ENCODE measurements around the gene PRDX2.
A peak's percentile ranks its signal among the peaks of the same experiment; 100 is the strongest.

The PRDX2 gene

DNA sequence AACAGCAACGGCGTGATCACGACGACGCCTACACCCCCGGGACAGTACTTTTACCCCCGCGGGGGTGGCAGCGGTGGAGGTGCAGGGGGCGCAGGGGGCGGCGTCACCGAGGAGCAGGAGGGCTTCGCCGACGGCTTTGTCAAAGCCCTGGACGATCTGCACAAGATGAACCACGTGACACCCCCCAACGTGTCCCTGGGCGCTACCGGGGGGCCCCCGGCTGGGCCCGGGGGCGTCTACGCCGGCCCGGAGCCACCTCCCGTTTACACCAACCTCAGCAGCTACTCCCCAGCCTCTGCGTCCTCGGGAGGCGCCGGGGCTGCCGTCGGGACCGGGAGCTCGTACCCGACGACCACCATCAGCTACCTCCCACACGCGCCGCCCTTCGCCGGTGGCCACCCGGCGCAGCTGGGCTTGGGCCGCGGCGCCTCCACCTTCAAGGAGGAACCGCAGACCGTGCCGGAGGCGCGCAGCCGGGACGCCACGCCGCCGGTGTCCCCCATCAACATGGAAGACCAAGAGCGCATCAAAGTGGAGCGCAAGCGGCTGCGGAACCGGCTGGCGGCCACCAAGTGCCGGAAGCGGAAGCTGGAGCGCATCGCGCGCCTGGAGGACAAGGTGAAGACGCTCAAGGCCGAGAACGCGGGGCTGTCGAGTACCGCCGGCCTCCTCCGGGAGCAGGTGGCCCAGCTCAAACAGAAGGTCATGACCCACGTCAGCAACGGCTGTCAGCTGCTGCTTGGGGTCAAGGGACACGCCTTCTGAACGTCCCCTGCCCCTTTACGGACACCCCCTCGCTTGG is 9.3 kb downstream of the PRDX2 start:
- DNase-seq, result peak; percentile 81

DNA sequence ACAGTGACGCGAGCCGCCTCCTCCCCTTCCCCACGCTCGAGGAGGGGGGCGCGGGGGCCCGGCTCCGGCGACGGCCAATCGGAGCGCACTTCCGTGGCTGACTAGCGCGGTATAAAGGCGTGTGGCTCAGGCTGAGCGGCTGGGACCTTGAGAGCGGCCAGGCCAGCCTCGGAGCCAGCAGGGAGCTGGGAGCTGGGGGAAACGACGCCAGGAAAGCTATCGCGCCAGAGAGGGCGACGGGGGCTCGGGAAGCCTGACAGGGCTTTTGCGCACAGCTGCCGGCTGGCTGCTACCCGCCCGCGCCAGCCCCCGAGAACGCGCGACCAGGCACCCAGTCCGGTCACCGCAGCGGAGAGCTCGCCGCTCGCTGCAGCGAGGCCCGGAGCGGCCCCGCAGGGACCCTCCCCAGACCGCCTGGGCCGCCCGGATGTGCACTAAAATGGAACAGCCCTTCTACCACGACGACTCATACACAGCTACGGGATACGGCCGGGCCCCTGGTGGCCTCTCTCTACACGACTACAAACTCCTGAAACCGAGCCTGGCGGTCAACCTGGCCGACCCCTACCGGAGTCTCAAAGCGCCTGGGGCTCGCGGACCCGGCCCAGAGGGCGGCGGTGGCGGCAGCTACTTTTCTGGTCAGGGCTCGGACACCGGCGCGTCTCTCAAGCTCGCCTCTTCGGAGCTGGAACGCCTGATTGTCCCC is 10.1 kb downstream of the PRDX2 start, which contains the start of gene JUNB:
TSS of gene JUNB (plus strand) at position 142 of the 706 bp plus-strand sequence. CDS start at position 428, 286 bp downstream.
- peak; percentile 97 for DNase-seq

DNA sequence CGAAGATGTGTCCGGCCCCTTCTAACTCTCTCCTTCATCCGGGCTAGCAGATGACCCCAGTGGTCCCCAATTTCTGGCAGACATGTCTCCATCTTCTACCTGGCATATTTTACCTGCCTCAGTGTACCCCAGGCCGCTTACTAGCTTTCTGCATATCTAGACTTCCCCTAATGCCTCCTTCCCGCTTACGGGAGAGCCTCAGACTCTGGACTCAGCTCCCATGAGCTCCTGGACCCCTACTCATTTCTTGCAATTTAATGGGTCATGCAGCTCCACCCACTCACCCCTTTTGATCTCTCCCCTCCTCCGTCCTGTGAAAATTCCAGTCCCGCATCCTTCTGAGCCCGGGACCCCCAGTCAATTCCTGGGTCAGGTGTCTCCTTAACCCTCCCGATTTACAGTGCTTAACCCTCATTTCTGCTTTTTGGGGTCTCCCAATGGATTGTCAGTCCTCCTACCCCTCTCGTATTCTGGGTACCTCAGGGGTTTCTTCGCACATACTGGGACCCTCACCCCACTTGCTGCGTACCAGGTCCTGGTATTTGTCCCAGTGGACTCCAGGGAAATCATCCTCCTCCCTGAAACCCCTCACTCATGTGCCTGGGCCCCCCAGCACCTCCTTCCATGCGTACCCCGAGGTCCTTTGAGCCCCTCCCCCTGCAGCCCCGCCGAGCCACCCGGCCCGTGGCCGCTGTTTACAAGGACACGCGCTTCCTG is 10.8 kb downstream of the PRDX2 start:
- DNase-seq, result no peak

DNA sequence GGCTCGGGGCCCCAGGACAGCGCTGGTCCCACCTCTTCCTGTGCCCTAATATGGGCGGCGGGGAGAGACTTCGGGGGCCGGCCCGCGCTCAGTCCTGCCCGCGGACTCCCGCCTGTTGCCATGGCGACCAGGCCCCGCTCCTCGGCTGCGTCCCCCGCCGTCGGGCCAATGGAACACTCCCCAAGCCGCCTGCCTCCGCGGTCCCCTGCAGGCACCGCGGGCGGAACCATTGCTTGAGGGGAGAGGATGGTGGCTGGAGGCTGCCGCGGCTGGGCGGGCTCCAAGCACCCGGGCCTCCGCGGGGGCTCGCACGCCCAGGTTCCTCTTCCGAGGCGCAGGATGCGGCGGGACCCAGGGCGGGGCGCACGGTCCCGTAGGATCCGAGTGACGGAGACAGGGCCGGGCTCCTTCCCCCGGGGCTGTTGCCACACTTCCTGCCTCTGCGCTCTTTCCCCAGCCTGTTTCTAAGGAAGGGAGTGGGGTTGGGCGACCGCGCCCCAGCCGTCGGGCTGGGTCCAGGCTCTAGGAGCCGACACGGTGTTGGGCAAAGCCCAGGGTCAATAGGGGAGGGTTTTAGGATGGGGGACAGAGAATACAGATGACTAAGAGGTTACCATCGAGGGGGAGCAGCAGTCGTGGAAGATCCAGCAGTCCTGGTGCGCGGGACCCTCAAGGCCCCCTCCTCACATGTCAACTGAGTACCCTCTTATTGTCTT is 11.5 kb downstream of the PRDX2 start:
- peak; percentile 90 for DNase-seq

DNA sequence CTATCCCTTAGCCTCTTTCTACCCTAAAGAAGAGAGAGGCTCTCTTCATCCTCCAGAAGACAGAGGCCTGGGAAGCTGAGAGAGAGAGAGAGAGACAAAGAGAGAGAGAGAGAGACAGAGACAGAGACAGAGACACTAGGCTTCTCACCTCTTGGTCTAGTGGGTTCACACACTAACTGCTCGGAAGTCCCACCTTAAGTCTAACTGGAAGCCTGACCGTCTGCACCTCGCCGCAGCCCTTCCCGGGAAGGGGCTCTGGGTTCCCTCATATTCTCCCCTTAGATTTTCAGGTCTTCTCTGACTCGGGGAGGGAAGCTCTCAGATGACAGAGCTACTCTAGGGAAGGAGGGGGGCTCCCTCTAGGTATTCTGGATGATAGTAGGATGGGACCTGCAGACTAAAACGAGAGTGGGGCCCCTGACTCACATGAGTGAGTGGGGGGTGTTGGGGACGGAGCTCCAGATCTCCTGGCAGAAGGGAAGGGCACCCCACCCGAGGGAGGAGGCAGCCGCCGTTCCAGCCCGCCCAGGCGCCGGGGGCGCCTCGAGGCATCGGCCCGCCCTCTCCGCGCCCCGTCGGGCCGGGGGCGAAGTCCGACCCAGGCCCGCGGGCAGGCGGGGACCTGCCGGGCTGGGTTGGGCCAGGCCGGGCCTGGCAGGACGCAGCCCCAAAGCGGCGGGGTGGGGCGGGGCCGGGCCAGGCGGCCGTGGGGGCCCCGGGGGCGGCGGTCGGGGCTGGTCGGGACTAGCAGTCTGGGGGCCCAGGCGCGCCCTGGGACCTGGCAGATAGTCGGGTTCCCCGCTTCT is 12.3 kb downstream of the PRDX2 start:
- no peak for DNase-seq

DNA sequence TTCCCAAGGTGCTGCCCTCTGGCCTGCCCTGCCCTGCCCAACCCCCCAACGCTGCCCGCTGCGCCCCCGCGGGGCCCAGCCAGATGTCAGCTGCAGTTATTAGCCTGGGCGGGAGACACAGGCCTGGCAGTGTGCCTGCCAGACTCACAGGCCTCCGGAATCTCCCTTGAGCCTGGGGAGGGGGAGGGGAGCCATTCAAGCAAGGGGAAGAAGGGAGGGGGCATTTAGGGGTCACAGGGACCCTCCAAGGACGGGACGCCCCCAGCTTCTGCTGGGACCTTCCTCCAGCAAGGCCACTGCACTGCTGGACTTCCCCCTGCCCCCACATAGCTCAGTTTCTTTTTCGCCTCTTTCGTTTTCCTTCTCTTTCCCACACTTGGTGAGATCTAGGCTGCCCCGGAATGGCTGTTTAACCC is 12.9 kb downstream of the PRDX2 start:
- peak; percentile 19 for DNase-seq

DNA sequence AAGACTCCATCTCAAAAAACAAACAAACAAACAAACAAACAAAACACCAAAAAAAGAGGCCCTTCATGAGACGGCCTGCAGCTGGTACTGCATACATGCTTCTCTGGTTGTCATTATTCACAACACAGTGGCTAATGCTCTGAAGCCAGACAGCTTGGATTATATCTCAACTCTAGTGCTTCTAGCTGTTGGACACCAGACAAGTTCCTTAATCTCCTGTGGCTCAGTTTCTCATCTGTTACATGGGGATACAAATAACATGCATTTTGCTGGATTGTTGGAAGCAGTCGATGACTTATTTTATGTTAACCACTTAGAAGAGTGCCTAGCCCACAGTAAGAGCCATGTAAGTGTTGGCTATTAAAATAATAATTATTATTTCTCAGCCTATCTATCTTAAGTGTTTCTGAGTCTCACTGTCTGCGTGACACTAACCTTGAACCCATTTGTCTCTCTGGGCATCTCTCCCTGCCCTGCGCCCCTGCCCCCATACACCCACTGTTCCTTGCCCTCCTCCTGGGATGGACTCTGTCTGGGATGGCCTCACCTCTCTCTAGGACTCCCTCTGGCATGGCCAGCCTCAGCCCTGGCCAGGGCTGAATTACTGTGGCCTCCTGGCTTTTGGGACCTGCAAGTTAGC is 13.4 kb downstream of the PRDX2 start:
- DNase-seq, result no peak

DNA sequence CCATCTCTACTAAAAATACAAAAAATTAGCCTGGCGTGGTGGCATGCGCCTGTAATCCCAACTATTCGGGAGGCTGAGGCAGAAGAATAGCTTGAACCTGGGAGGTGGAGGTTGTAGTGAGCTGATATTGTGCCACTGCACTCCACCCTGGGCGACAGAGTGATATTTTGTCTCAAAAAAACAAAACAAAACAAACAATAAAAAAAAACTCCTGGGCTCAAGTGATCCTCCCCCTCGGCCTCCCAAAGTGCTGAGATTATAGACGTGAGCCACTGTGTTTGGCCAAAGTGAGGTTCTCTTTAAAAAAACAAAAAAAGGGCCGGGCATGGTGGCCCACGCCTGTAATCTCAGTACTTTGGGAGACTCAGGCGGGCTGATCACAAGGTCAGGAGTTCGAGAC is 14.1 kb downstream of the PRDX2 start:
- DNase-seq, result no peak

DNA sequence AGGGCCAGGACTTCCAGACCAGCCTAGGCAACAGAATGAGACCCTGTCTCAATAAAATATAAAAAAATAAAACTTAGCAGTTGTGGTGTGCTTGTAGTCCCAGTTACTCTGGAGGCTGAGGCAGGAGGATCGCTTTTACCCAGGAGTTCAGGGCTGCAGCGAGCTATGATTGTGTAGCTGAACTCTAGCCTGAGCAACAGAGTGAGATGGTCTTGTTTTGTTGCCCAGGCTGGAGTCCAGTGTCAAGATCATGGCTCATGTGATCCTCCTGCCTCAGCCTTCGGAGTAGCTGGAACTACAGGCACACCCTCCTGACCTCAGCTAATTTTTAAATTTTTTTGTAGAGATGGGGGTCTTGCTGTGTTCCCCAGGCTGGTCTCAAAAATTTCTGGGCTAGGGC is 14.6 kb downstream of the PRDX2 start:
- DNase-seq, result no peak

DNA sequence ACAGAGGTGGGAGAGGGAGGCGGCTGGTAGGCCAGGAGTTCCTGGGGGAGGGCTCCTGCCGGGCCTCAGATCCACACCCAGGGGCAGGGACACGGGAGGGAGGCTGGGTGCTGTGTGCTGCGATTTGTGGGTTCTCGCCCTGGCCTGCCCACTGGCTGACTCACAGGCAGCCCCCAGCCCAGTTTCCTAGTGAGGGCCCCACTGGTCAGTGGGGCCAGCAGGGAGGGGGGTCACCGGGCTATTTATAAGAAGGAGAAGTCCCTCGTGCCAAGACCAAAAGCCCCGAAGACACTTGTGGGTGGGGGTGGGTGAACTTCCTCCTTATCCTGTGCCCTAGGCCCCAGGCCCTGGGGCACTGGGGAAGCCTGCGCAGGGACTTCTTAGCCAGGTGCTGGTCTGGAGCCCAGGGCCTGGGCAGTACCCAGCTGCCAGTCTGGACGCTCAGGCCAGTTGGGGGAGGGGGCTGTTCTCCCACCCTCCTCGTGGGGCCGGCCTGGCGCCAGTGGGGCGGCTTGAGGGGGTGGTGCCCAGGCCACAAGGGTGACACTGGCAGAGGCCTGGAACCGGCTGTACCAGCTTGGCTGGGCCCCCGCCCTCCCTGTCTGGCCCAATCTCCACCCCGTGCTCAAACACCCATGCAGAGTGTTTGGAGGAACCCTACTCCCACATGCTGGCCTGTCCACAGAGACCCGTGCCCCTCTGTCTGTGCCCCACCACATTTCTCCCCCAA is 15.3 kb downstream of the PRDX2 start:
- no peak for DNase-seq

DNA sequence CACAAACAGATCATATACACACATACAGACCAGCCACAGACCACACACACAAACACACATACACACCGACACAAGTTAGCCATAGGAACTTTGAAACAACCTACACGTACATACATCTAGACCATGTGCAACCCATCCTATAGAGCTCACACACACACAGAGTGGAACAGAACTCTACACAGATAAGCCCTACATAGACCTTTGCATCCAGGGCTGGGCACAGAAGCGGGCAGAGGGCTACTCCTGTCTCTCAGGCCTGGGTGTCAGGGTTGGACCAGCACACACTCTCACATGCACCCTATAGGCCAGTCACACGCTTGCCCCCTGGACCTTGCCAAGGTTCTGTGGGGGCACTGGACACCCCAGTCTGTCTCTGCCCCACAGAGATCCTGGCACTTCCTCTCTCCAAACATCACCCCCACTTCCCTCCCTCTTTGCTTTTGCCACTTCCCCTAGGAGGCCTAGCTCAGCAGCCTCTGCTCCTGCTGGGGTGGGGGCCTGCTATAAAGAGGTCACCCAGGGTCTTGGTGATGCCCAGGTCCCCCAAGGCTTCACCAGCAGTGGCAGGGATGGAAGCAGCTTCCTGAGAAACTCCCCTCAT is 16.1 kb downstream of the PRDX2 start:
- no peak for DNase-seq

DNA sequence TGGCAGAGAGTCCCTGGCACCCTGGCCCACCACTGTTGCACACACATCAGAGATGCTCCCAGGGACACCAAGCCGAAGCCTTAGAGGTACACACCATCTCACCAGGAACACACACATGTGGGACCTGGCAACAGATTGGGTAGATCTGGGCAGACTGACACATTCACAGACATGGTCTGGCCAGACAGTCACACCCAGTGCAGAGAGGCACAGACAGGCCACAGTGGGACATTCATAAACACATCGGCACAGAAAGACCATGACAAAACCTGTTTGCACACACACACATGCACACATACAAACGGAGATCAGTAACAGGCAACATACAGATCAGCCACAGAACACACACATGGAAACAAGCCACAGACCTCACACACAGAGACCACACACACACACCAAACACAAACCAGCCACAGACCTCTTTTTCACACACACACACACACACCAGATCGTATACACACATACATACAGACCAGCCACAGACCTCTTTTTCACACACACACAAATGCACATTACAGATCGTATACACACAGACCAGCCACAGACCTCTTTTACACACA is 16.6 kb downstream of the PRDX2 start:
- DNase-seq, result no peak

DNA sequence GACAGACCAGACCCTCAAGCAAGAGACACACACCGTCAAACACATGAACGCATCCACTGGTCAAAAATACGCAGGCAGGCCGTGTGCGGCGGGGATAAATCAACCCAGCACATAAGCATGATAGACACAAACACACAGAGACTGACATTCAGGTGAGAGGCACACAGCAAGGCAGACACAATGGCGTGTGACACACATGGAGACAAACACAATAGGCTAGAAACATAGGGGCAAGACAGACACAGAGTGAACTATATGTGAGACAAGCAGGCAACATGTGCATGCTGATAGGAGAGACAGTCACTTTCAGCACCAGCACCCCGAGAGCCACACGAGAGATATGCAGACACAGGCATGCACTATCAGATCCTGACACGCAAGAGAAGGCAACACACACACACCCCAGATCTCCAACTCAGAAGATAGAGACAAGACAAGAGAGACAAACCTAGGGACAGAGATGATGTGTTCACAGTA is 17.2 kb downstream of the PRDX2 start:
- no peak for DNase-seq

DNA sequence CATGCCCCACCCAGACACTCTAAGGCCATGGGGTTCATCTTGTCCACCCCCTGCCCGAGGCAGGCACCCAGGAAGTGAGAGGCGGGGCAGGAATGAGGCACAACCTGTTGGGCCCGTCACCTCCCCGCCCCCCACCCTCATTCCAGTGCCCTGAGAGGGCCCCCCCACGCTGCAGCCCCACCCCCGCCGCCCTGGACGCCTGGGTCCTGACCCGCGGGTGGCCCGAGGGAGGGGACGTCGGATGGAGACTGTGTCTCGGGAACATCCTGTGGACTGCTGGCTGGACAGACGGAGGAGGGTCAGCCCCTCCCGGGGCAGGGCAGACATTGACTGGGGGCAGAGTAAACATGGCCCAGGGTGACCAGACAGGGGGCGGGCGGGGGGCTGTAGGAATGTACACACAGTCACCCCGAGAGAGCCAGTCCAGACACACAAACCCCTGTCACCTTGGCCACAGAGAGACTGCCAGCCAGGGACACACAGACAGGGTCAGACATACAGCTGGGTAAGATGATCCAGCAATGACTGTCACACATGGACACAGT is 17.7 kb downstream of the PRDX2 start:
- no peak for DNase-seq

DNA sequence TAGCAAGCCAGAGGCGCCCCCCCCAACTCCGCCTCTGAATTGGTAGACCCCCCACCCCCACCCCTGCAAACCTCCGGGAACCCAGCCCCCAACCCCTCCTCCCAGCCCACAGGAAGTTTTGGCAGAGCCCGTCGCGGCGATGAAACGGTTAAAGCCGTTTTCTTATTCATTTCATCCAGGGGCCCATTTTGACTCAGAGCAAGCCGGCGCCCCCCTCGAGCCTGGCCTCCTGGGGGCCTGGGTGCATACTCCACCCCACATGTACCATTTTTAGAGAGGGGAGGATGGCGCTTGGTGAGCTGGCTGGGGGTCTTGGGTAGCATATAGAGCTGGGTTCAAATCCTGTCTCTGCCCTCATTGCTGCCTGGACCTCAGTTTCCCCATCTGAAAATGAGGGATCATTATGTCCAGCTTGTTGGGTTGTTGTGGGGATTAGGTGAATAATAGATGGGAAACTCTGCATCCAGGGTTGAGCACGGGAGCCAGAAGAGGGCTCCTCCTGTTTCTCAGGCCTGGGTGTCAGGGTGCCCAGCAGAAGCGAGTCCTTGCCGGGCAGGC is 18.2 kb downstream of the PRDX2 start:
- DNase-seq, result no peak

DNA sequence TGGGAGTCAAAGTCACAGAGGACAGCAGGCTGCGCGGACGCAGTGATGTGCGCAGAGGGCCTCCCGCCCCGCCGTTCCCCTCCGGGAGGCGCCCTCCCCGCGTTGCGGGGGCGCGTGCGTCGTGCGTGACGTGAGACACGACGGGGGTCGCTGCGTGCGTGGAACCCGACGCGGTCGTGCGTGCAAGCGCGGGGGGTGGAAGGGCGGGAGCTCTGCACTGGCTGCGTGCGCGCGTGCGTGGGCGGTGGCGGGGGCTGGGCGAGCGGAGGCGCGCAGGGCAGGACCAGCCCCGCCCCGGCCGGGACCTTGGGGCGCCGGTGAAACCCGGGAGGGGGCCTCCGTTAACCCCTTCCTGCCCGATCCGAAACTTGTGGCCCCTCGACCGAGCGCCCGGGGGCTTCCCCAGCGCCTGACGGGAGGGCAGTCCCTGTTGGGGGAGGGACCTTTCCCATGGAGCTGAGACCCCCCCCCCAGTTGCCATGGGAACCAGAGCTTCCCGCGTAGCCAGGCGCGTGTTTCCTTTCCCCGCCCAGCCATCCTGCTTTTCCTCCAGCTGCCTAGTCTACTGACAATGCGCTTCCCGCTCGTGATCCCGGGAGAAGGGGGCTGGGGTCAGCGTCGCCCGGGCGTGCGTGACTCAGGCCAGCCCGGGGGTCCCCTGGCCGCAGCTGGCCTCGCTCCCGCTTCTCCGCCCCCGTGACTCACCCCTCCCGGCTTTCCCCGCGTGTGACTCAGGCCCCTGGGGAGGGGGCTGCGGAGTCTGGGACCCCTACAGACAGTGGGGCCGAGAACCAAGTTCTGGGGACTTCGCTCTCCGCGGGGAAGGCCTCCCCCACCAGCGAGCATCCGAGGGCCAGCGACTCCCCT is 18.9 kb downstream of the PRDX2 start:
- peak; percentile 58 for DNase-seq

DNA sequence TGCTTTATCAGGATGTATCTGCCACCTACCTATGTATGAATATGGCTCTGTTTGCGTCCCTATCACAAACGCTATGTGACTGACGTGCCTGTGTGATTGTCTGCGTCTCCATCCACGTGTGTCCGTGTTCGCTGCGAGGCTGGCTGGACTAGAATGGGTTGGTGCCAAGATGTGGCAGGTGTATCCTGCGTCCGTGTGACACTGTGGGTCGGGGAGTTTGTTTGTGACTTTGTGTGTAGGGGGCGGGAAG is 19.5 kb downstream of the PRDX2 start:
- DNase-seq, result no peak

DNA sequence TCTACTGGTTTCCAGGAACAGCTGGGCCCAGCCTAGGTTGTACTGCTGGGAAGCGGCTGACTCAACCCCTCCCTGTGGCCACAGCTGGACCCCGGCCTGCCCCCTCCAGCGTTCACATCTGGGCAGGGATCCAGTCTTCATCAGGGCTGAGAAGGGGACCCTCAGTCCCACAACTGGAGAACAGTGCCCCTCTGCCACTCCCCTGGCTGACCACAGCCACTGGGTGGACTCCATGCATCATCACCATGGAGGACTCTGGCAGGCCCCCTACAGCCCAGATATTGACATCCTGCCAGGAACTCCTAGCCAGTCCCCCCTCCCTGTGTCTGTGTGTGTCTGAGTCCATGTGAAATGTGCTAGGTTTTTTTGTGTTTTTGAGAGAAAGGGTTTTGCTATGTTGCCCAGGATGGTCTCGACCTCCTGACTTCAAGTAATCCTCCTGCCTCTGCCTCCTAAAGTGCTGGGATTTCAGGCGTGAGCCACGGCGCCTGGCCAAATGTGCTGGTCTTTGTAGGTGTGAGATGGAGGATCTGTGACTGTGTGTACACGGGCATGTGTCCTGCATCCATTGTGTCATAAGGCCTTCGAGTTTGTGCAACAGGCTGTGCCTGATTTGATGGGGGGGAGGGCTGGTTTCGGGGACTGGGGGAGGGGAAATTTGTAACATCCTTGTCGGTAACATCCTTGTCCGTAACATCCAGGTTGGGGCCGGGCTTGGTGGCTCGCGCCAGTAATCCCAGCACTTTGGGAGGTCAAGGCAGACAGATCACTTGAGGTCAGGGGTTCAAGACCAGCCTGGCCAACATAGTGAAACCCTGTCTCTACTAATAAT is 22.2 kb downstream of the PRDX2 start:
- no peak for DNase-seq

Data from T1000 (cell line).